MM.1S (cell line): ENCODE data around the gene TBX1.

Experiments
- DNase-seq: peaks from one replicate; pipeline ENCODE4 v3.0.0-alpha.2; 2015
- H2AFZ ChIP-seq: fragments of 300-600 bp; sonication (generic); 2 replicates; pipeline ENCODE4 v1.6.0; 2016; ENCODE audit warnings: antibody characterized with exemption, low read length
- H3F3A ChIP-seq: fragments of 300-600 bp; sonication (generic); 2 replicates; pipeline ENCODE4 v1.6.1; 2016; ENCODE audit warnings: mild to moderate bottlenecking, antibody characterized with exemption, low read length, moderate library complexity, mixed read lengths; ENCODE audit not compliant: insufficient read depth
- H3K27ac ChIP-seq: fragments of 300-600 bp; sonication (generic); 2 replicates; pipeline ENCODE4 v1.5.1; 2016; ENCODE audit warnings: mild to moderate bottlenecking, low read length
- H3K27me3 ChIP-seq: fragments of 300-600 bp; sonication (generic); replicated peaks from 2 replicates; pipeline ENCODE4 v1.6.0; 2016; ENCODE audit warnings: low read length; ENCODE audit not compliant: insufficient read depth
- H3K36me3 ChIP-seq: fragments of 300-600 bp; sonication (generic); replicated peaks from 2 replicates; pipeline ENCODE4 v1.6.1; 2016; ENCODE audit warnings: mild to moderate bottlenecking, low read length, mixed read lengths; ENCODE audit not compliant: insufficient read depth
- H3K4me1 ChIP-seq: fragments of 300-600 bp; sonication (generic); 2 replicates; pipeline ENCODE4 v1.6.1; 2016; ENCODE audit warnings: low read length, mixed read lengths
- H3K4me2 ChIP-seq: fragments of 300-600 bp; sonication (generic); 2 replicates; pipeline ENCODE4 v1.6.0; 2016; ENCODE audit warnings: low read depth, low read length
- H3K4me3 ChIP-seq: fragments of 300-600 bp; sonication (generic); 2 replicates; pipeline ENCODE4 v1.5.1; 2016; ENCODE audit warnings: low read length, mixed read lengths
- H3K79me2 ChIP-seq: fragments of 300-600 bp; sonication (generic); 2 replicates; pipeline ENCODE4 v1.6.1; 2016; ENCODE audit warnings: mixed run types, low read length, mixed read lengths
- H3K9ac ChIP-seq: fragments of 300-600 bp; sonication (generic); 2 replicates; pipeline ENCODE4 v1.6.1; 2016; ENCODE audit warnings: low read length, mixed read lengths
- H3K9me2 ChIP-seq: fragments of 300-600 bp; sonication (generic); replicated peaks from 2 replicates; pipeline ENCODE4 v1.6.1; 2016; ENCODE audit warnings: mild to moderate bottlenecking, low read length, mixed read lengths; ENCODE audit not compliant: insufficient read depth
- H3K9me3 ChIP-seq: fragments of 300-600 bp; sonication (generic); replicated peaks from 2 replicates; pipeline ENCODE4 v1.6.1; 2016; ENCODE audit warnings: mild to moderate bottlenecking, low read length, mixed read lengths; ENCODE audit not compliant: insufficient read depth
- H4K20me1 ChIP-seq: fragments of 300-600 bp; sonication (generic); 2 replicates; pipeline ENCODE4 v1.6.1; 2016; ENCODE audit warnings: mild to moderate bottlenecking, low read length, moderate library complexity, mixed read lengths; ENCODE audit not compliant: insufficient read depth
- EZH2 ChIP-seq: fragments of 300-600 bp; sonication (generic); optimal IDR thresholded peaks from 2 replicates; pipeline ENCODE3; 2017; ENCODE audit warnings: low read depth, mild to moderate bottlenecking, antibody characterized with exemption, low read length, mixed read lengths
- EZH2phosphoT487 ChIP-seq: fragments of 300-600 bp; sonication (generic); IDR thresholded peaks from 2 replicates; pipeline ENCODE4 v1.6.1; 2018; ENCODE audit warnings: antibody characterized with exemption, low read length
- TF ChIP-seq, protein P1 (sequence below): fragments of 300-600 bp; sonication (generic); IDR thresholded peaks from 2 replicates; pipeline ENCODE4 v1.5.1; 2016; ENCODE audit warnings: antibody characterized with exemption, low read length, mixed read lengths

Gene TBX1

DNA sequence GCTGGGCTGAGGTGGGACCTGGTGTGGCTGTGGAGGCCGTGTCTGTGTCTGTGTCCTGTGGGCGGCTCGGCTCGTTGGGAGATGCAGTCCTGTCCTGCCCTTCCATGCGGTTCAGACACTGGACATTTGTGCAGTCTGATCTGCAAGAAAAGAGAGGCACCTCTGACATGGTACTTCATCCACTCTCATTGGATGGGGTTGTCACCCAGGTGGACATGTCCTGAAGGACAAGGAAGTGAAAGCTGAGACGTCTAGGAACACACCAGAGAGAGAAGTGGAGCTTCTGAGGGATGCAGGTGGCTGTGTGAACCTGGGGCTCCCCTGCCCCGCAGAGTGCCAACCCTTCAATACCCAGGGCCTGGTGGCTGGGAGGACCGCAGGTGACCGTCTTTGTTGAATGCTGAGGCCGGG lies 18.4 kb downstream of the TBX1 start:
- TF ChIP-seq, protein P1, sequence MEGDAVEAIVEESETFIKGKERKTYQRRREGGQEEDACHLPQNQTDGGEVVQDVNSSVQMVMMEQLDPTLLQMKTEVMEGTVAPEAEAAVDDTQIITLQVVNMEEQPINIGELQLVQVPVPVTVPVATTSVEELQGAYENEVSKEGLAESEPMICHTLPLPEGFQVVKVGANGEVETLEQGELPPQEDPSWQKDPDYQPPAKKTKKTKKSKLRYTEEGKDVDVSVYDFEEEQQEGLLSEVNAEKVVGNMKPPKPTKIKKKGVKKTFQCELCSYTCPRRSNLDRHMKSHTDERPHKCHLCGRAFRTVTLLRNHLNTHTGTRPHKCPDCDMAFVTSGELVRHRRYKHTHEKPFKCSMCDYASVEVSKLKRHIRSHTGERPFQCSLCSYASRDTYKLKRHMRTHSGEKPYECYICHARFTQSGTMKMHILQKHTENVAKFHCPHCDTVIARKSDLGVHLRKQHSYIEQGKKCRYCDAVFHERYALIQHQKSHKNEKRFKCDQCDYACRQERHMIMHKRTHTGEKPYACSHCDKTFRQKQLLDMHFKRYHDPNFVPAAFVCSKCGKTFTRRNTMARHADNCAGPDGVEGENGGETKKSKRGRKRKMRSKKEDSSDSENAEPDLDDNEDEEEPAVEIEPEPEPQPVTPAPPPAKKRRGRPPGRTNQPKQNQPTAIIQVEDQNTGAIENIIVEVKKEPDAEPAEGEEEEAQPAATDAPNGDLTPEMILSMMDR = no peak
- TF ChIP-seq EZH2 (no peak), EZH2phosphoT487 (no peak)
- H3K9ac ChIP-seq = no peak overlapping the region
- no peak overlapping the region for H3K4me2 ChIP-seq

DNA sequence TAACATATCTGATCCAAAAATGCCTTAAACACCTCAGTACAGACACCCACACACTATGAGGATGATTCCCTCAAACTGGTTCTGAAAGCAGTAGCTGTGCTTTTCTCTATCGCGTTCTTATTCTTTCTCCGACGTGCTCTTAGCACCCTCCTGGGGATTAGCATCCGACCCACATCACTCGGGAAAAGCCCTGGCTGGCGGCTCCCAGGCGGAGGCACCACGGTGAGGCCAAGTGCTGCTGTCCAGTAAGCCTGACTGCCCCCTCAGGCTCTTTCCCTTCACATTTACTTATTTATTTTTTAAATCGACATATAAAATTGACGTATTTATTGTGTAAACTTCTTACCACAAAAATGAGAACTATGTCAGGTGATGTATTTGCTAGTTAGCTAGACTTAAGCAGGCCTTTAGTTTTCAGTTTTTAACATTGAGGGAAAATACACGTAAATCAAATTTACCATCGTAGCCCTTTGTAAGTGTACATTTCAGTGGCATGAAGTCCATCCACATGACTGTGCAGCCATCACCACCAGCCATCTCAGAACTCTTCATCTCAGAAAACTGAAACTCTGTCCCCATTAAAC lies 19.2 kb downstream of the TBX1 start:
- no peaks in the 10 kb centered on the region for H3F3A ChIP-seq
- no peaks in the 10 kb centered on the region for H3K9me3 ChIP-seq
- peak overlapping the region; percentile 3; the same call in 1 of the 2 replicates for H3K4me2 ChIP-seq
- DNase-seq = no peak
- no peaks in the 10 kb centered on the region for H3K36me3 ChIP-seq
- no peak overlapping the region for H3K4me3 ChIP-seq
- H3K79me2 ChIP-seq = no peaks in the 10 kb centered on the region
- no peaks in the 10 kb centered on the region for H4K20me1 ChIP-seq
- H3K9ac ChIP-seq = no peak overlapping the region
- peaks cover 11% of the 10 kb centered on the region for H3K27me3 ChIP-seq
- no peaks in the 10 kb centered on the region for H3K9me2 ChIP-seq
- H2AFZ ChIP-seq = no peak overlapping the region
- H3K27ac ChIP-seq = no peak overlapping the region
- TF ChIP-seq, protein P1 = no peak
- TF ChIP-seq EZH2 = no peak
- TF ChIP-seq EZH2phosphoT487 = no peak
- no peaks in the 10 kb centered on the region for H3K4me1 ChIP-seq

More for the DNA sequence above, 18.4 kb downstream of the TBX1 start:
- Histone ChIP-seq H3K79me2 (no peaks in the 10 kb centered on the region), H3K4me1 (no peaks in the 10 kb centered on the region), H3K9me3 (no peaks in the 10 kb centered on the region), H2AFZ (no peak overlapping the region), H4K20me1 (no peaks in the 10 kb centered on the region), H3K27me3 (peaks cover 17% of the 10 kb centered on the region), H3K4me3 (no peak overlapping the region), H3F3A (no peaks in the 10 kb centered on the region), H3K9me2 (no peaks in the 10 kb centered on the region), H3K27ac (no peak overlapping the region), H3K36me3 (no peaks in the 10 kb centered on the region)
- DNase-seq = no peak

DNA sequence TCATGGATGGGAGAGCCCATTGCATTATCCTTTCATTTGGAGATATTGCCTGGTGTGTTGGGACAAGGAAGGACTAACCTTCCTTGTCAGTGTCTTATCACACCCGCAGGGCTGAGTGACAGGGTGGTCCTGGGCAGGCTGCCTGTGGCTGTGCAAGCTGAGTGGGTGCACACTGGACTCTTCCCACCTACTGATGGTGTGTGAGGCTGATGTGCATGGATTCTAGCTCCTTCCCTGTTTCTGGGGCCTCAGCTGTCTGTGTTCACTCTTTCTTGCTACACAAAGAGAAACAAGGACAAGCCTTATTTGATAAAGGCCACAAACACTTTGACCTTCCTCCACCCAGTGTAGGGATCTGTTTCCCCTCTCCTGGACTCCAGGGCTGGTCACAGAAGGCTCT lies 22.0 kb downstream of the TBX1 start:
- Histone ChIP-seq H3K27me3 (no peaks in the 10 kb centered on the region; the same call in 1 of the 2 replicates), H3K79me2 (no peaks in the 10 kb centered on the region), H3K9ac (no peak overlapping the region), H3K4me1 (no peaks in the 10 kb centered on the region), H3K36me3 (no peaks in the 10 kb centered on the region), H3K4me3 (no peak overlapping the region), H3K4me2 (no peak overlapping the region), H4K20me1 (no peaks in the 10 kb centered on the region), H3F3A (no peaks in the 10 kb centered on the region), H3K9me2 (no peaks in the 10 kb centered on the region), H3K27ac (no peak overlapping the region), H3K9me3 (no peaks in the 10 kb centered on the region), H2AFZ (no peak overlapping the region)
- TF ChIP-seq EZH2 (no peak), EZH2phosphoT487 (no peak)
- TF ChIP-seq, protein P1 = no peak
- no peak for DNase-seq
